ENCODE data around the gene AHCYL2. TPM values are rescaled to one million over a fixed set of nuclear protein-coding genes. Genes with fewer than 3 reads are reported as not detected.
"Not testable (repeated sequence)": the region's sequence is repeated elsewhere in the genome, so short reads cannot be mapped to it uniquely, and the experiment has no call there.

The AHCYL2 gene
- total RNA-seq, 4 donors from 2014 or later, result 22.7 to 41.0 (median 35.7) TPM

GRCh38 chr7:129368389-129368986, 143.7 kb downstream of the AHCYL2 start:
- in situ Hi-C loops (cut with MboI; ENCODE audit: low sequenced_read_pairs in 4 of 4), result loop anchor here (5.0 to 25.0 kb wide), 5 partner anchors 104 to 646 kb away; no protein-coding TSS in a partner anchor
- H3K27ac ChIP-seq, result peak overlapping the region in 3 of 4 donors; percentile 26 to 45 (median 28)
- no peaks in the 10 kb centered on the region for H3K9me3 ChIP-seq
- H3K4me1 ChIP-seq, result peaks cover 12 to 17% of the 10 kb centered on the region in 2 donors
- intact Hi-C loops (cut with DNase I; ENCODE audit: low total_unique reads), result loop anchor here (1.0 to 10.0 kb wide), 5 partner anchors 8 to 644 kb away; no protein-coding TSS in a partner anchor
- ATAC-seq (no peak), DNase-seq (no peak)
- H3K4me3 ChIP-seq, result no peak overlapping the region
- TF ChIP-seq POLR2A (IDR thresholded peaks at IDR 0.05) (no peak), CTCF (IDR thresholded peaks at IDR 0.05 in 4 of 5, conservative IDR thresholded peaks at IDR 0.05 in 1 of 5) (no peak)
- H3K36me3 ChIP-seq, result no peaks in the 10 kb centered on the region
- H3K27me3 ChIP-seq, result no peaks in the 10 kb centered on the region

DNA sequence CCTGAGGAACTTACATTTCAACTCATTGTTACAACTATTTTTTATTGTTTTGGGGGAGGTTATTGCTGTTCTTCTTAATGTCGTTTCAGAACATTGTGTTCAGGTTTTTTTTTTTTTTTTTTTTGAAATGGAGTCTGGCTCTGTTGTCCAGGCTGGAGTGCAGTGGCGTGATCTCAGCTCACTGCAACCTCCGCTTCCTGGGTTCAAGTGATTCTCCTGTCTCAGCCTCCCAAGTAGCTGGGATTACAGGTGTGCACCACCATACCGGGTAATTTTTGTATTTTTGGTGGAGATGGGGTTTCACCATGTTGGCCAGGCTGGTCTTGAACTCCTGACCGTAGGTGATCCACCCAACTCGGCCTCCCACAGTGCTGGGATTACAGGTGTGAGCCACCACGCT, 144.6 kb downstream of the AHCYL2 start:
- H3K4me1 ChIP-seq, result peaks cover 12 to 17% of the 10 kb centered on the region in 2 donors
- not testable (repeated sequence) for H3K27me3 ChIP-seq, ATAC-seq, H3K9me3 ChIP-seq, DNase-seq, H3K36me3 ChIP-seq, H3K27ac ChIP-seq, H3K4me3 ChIP-seq
- intact Hi-C loops (cut with DNase I; ENCODE audit: low total_unique reads) (loop anchor here (5.0 to 10.0 kb wide), 4 partner anchors 33 to 643 kb away; no protein-coding TSS in a partner anchor), in situ Hi-C loops (cut with MboI; ENCODE audit: low sequenced_read_pairs in 4 of 4) (loop anchor here (5.0 to 25.0 kb wide), 5 partner anchors 103 to 645 kb away; no protein-coding TSS in a partner anchor)

DNA sequence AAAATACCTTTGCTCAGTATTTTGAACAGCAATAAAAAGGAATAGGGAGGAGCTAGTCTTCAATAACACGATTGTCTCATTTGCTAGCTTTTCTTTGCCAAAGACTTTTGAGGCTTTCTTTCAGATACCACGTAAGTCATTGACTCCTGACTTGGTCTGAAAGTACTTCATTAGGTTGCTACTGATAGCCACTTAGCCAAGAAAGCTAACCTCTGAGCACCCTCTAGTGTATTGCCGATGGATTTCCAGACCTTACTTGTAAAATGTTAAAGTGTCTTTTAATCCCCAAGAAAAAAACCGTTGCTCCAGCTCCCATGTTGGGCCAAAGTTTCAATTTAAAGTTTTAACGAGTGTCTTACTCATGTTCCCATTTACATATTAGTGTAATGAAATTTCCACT, 146.0 kb downstream of the AHCYL2 start:
- peaks cover 12 to 23% of the 10 kb centered on the region in 2 donors for H3K4me1 ChIP-seq
- no peaks in the 10 kb centered on the region for H3K9me3 ChIP-seq
- in situ Hi-C loops (cut with MboI; ENCODE audit: low sequenced_read_pairs in 4 of 4), result loop anchor here in 3 of 4 donors (25.0 kb wide), 2 partner anchors 266 to 641 kb away; no protein-coding TSS in a partner anchor
- H3K36me3 ChIP-seq, result no peaks in the 10 kb centered on the region
- ATAC-seq (no peak), DNase-seq (no peak)
- intact Hi-C loops (cut with DNase I; ENCODE audit: low total_unique reads), result no loop called here
- H3K27ac ChIP-seq, result no peak overlapping the region
- no peak overlapping the region for H3K4me3 ChIP-seq
- no peaks in the 10 kb centered on the region for H3K27me3 ChIP-seq
- TF ChIP-seq CTCF (IDR thresholded peaks at IDR 0.05 in 4 of 5, conservative IDR thresholded peaks at IDR 0.05 in 1 of 5) (no peak), POLR2A (IDR thresholded peaks at IDR 0.05) (no peak)

DNA sequence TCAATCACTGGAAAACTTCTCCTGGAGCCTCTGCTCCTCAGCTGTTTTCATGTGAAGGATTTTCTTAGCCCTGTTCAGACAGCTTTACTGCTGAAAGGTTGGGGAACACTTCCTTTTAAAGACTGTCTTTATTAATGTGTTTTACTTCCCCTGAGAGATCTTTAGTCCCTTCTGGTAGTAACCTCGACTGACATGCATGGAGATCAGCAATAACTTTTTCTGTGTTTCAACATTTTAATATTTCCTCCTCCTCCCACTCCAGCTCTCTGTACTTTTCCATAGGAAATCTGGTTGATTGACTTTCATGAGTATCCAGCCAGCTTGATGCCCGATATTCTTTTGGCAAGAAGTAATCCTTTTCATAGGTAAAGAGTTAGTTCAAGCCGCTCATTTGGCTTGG, 146.7 kb downstream of the AHCYL2 start:
- no peak for TF ChIP-seq POLR2A (IDR thresholded peaks at IDR 0.05)
- no peak for TF ChIP-seq CTCF (IDR thresholded peaks at IDR 0.05 in 4 of 5, conservative IDR thresholded peaks at IDR 0.05 in 1 of 5)
- no peaks in the 10 kb centered on the region for H3K27me3 ChIP-seq
- no peaks in the 10 kb centered on the region for H3K9me3 ChIP-seq
- in situ Hi-C loops (cut with MboI; ENCODE audit: low sequenced_read_pairs in 4 of 4), result loop anchor here in 3 of 4 donors (25.0 kb wide), 2 partner anchors 266 to 641 kb away; no protein-coding TSS in a partner anchor
- no peak overlapping the region for H3K27ac ChIP-seq
- ATAC-seq (no peak), DNase-seq (no peak)
- intact Hi-C loops (cut with DNase I; ENCODE audit: low total_unique reads), result no loop called here
- peaks cover 12 to 23% of the 10 kb centered on the region in 2 donors for H3K4me1 ChIP-seq
- no peaks in the 10 kb centered on the region for H3K36me3 ChIP-seq
- H3K4me3 ChIP-seq, result no peak overlapping the region

DNA sequence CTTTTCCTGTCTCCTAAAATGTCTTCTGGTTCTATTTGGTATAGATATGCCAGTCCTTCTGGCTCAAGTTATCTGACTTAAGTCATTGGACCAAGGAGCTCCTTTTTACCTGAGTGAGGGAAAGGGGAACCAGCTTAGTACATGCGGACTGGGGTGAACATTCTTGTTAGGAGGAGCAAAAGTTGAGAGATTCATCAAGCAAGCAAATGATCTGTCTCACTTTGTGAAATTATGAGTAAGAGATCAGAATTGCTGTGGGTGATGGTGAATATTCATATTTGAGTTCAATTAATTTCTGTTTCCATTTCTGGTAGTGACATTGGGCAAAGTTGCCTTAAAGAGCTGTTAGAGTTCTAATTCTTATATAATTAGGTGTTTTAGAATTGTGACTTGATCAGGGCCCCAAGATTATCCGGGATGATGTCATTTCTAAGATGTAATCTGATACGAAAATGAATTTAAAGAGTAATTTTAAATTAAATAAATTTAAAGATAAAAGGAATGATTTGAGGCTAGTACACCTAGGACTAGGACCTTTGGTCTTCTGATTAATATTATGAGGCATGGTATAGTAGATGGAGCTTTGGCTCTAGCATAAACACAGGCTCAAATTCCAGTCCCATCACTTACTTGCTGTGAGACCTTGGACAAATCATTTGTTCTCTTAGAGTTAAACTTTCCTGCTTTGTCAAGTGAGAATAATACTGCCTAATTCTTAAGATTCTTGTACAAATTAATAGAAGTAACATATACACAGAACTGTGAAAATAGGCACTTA, 149.0 kb downstream of the AHCYL2 start:
- no peaks in the 10 kb centered on the region for H3K36me3 ChIP-seq
- H3K9me3 ChIP-seq, result no peaks in the 10 kb centered on the region
- DNase-seq (no peak), ATAC-seq (no peak)
- in situ Hi-C loops (cut with MboI; ENCODE audit: low sequenced_read_pairs in 4 of 4) (loop anchor here in 3 of 4 donors (25.0 kb wide), 2 partner anchors 263 to 638 kb away; no protein-coding TSS in a partner anchor), intact Hi-C loops (cut with DNase I; ENCODE audit: low total_unique reads) (no loop called here)
- H3K4me3 ChIP-seq, result no peak overlapping the region
- no peaks in the 10 kb centered on the region for H3K27me3 ChIP-seq
- H3K4me1 ChIP-seq, result peaks cover 1 to 10% of the 10 kb centered on the region in 2 donors
- no peak overlapping the region for H3K27ac ChIP-seq
- TF ChIP-seq CTCF (IDR thresholded peaks at IDR 0.05 in 4 of 5, conservative IDR thresholded peaks at IDR 0.05 in 1 of 5) (no peak), POLR2A (IDR thresholded peaks at IDR 0.05) (no peak)

All from gastrocnemius medialis (tissue), 4 donors.